PC-3 (cell line): ENCODE results near the gene HCLS1. TPM values are rescaled to one million over a fixed set of nuclear protein-coding genes. Genes with fewer than 3 reads are reported as not detected.

Experiments
- ATAC-seq: fragments of 200-7000 bp; cut with Tn5 transposase; 2 replicates; pipeline ENCODE4 v1.9.1; 2020; ENCODE audit warnings: mild to moderate bottlenecking, moderate library complexity
- BruUV-seq: library from RNA; stranded (reverse); fragments of 400-500 nt; replicated peaks from 2 replicates; lab custom pipeline; 2021; lab: Mats Ljungman, UMichigan
- CTCF ChIA-PET: fragments of 300-600 bp; sonication (Branson Sonifier 250); formaldehyde crosslinking; loops from one replicate; lab custom pipeline; 2022; ENCODE audit warnings: antibody characterized with exemption; lab: Charles Lee
- POLR2A ChIA-PET: fragments of 300-600 bp; sonication (Branson Sonifier 250); formaldehyde crosslinking; loops from one replicate; lab custom pipeline; 2022; ENCODE audit warnings: antibody characterized with exemption; ENCODE audit not compliant: unreplicated experiment; lab: Charles Lee
- DNase-seq: peaks from one replicate; pipeline ENCODE4 v3.0.0-alpha.2; 2015
- H2AFZ ChIP-seq: fragments of 300-600 bp; sonication (generic); 2 replicates; pipeline ENCODE4 v1.6.0; 2016; ENCODE audit warnings: antibody characterized with exemption, low read length
- H3F3A ChIP-seq: fragments of 300-600 bp; sonication (generic); one replicate; pipeline ENCODE4 v1.6.0; 2017; ENCODE audit warnings: antibody characterized with exemption, low read length, control low read depth, mild to moderate bottlenecking; ENCODE audit not compliant: unreplicated experiment
- H3K27ac ChIP-seq: fragments of 300-600 bp; sonication (generic); 2 replicates; pipeline ENCODE4 v1.5.1; 2016; ENCODE audit warnings: mild to moderate bottlenecking, low read length
- H3K27me3 ChIP-seq: fragments of 300-600 bp; sonication (generic); 2 replicates; pipeline ENCODE4 v1.6.1; 2016; ENCODE audit warnings: low read length, mixed read lengths
- H3K36me3 ChIP-seq: fragments of 300-600 bp; sonication (generic); 2 replicates; pipeline ENCODE4 v1.6.1; 2016; ENCODE audit warnings: low read depth, mixed run types, low read length, mixed read lengths
- H3K4me1 ChIP-seq: fragments of 300-600 bp; sonication (generic); 2 replicates; pipeline ENCODE4 v1.5.1; 2016; ENCODE audit warnings: low read length; ENCODE audit not compliant: insufficient read depth
- H3K4me2 ChIP-seq: fragments of 300-600 bp; sonication (generic); 2 replicates; pipeline ENCODE4 v1.6.0; 2016; ENCODE audit warnings: low read length
- H3K4me3 ChIP-seq: fragments of 300-600 bp; sonication (generic); 2 replicates; pipeline ENCODE4 v1.5.1; 2016; ENCODE audit warnings: mild to moderate bottlenecking, low read length, mixed read lengths
- H3K79me2 ChIP-seq: fragments of 300-600 bp; sonication (generic); 2 replicates; pipeline ENCODE4 v1.6.1; 2017; ENCODE audit warnings: low read length, mixed read lengths
- H3K9ac ChIP-seq: fragments of 300-600 bp; sonication (generic); 2 replicates; pipeline ENCODE4 v1.6.0; 2016; ENCODE audit warnings: mild to moderate bottlenecking, low read length
- H3K9me2 ChIP-seq: fragments of 300-600 bp; sonication (generic); replicated peaks from 2 replicates; pipeline ENCODE4 v1.6.1; 2016; ENCODE audit warnings: mixed run types, low read length, mixed read lengths
- H3K9me3 ChIP-seq: fragments of 300-600 bp; sonication (generic); 2 replicates; pipeline ENCODE4 v1.6.1; 2016; ENCODE audit warnings: low read length, mixed read lengths
- H4K20me1 ChIP-seq: fragments of 300-600 bp; sonication (generic); 2 replicates; pipeline ENCODE4 v1.6.1; 2016; ENCODE audit warnings: low read length, mixed read lengths
- CTCF ChIP-seq: fragments of 300-600 bp; sonication (generic); conservative IDR thresholded peaks from 2 replicates; pipeline ENCODE4 v1.5.1; 2017; ENCODE audit warnings: antibody characterized with exemption, low read depth, mild to moderate bottlenecking, low read length
- EZH2 ChIP-seq: fragments of 300-600 bp; sonication (generic); IDR thresholded peaks from one replicate; pipeline ENCODE4 v1.6.1; 2017; ENCODE audit warnings: antibody characterized with exemption, mild to moderate bottlenecking, low read length; ENCODE audit not compliant: unreplicated experiment
- EZH2phosphoT487 ChIP-seq: fragments of 300-600 bp; sonication (generic); IDR thresholded peaks from 2 replicates; pipeline ENCODE4 v1.6.1; 2018; ENCODE audit warnings: mild to moderate bottlenecking, antibody characterized with exemption, low read length, borderline replicate concordance
- intact Hi-C: fragments of 100-400 bp; cut with micrococcal nuclease; formaldehyde crosslinking; loops from 2 replicates; pipeline ENCODE4 v1.9.0; 2023
- total RNA-seq: library from RNA; depleted of rRNA; stranded (reverse); fragments of >200 nt; gene quantifications from 2 replicates; pipeline ENCODE4 v1.2.3, GENCODE V29; 2014

The HCLS1 gene
- total RNA-seq, 1 experiment from 2014 or later, result 5.8 TPM

GRCh38 chr3:121707531-121708273, 47.0 kb upstream of the HCLS1 start:
- H3F3A ChIP-seq, result peaks cover 4% of the 10 kb centered on the region
- no TSS peak for BruUV-seq
- CTCF ChIA-PET, result interaction anchor here (0.7 kb wide), 1 partner anchor 599 kb away, joined by 3 read pairs; no protein-coding TSS in a partner anchor
- H3K4me1 ChIP-seq, result peaks cover 28% of the 10 kb centered on the region
- POLR2A ChIA-PET, result interaction anchor here (0.6 kb wide), 1 partner anchor 16 kb away, joined by 8 read pairs; no protein-coding TSS in a partner anchor
- TF ChIP-seq EZH2phosphoT487 (no peak), EZH2 (no peak), CTCF (no peak)
- no peak overlapping the region for H2AFZ ChIP-seq
- no peaks in the 10 kb centered on the region for H3K27me3 ChIP-seq
- intact Hi-C loops, result loop anchor here (2.0 kb wide), 1 partner anchor 41 kb away; the partner anchor contains the start of gene GOLGB1
- peaks cover 12% of the 10 kb centered on the region for H4K20me1 ChIP-seq
- peaks cover 3% of the 10 kb centered on the region; the same call in 1 of the 2 replicates for H3K79me2 ChIP-seq
- peak overlapping the region; percentile 43 for H3K4me2 ChIP-seq
- H3K9ac ChIP-seq, result no peak overlapping the region
- DNase-seq (peak; percentile 92), ATAC-seq (peak; percentile 85)
- H3K27ac ChIP-seq, result peak overlapping the region; percentile 54
- H3K9me2 ChIP-seq, result no peaks in the 10 kb centered on the region
- no peak overlapping the region for H3K4me3 ChIP-seq
- H3K9me3 ChIP-seq, result no peaks in the 10 kb centered on the region
- peaks cover 3% of the 10 kb centered on the region; the same call in 1 of the 2 replicates for H3K36me3 ChIP-seq

GRCh38 chr3:121705541-121705940, 44.8 kb upstream of the HCLS1 start:
- Histone ChIP-seq H4K20me1 (peaks cover 12% of the 10 kb centered on the region), H3K27ac (no peak overlapping the region), H3K36me3 (peaks cover 13% of the 10 kb centered on the region; the same call in 1 of the 2 replicates), H3K79me2 (peaks cover 3% of the 10 kb centered on the region; the same call in 1 of the 2 replicates), H3K4me3 (no peak overlapping the region), H3K9me3 (no peaks in the 10 kb centered on the region), H3K4me1 (peaks cover 28% of the 10 kb centered on the region), H3F3A (peaks cover 4% of the 10 kb centered on the region), H3K9ac (no peak overlapping the region), H3K9me2 (no peaks in the 10 kb centered on the region), H3K27me3 (no peaks in the 10 kb centered on the region), H3K4me2 (no peak overlapping the region), H2AFZ (no peak overlapping the region)
- no TSS peak for BruUV-seq
- ATAC-seq, result no peak
- ChIA-PET CTCF (no interaction called here), POLR2A (no interaction called here)
- TF ChIP-seq EZH2phosphoT487, result no peak
- no peak for TF ChIP-seq EZH2
- no peak for TF ChIP-seq CTCF
- no peak for DNase-seq
- intact Hi-C loops, result no loop called here

- no peak overlapping the region for H2AFZ ChIP-seq
- CTCF ChIA-PET, result no interaction called here
- H3K79me2 ChIP-seq, result no peaks in the 10 kb centered on the region; the same call in 1 of the 2 replicates
- ATAC-seq, result no peak
- intact Hi-C loops, result no loop called here
- H3K27me3 ChIP-seq, result no peaks in the 10 kb centered on the region
- no TSS peak for BruUV-seq
- H3K9ac ChIP-seq, result no peak overlapping the region
- peaks cover 20% of the 10 kb centered on the region for H3K36me3 ChIP-seq
- no peak for DNase-seq
- TF ChIP-seq EZH2phosphoT487, result no peak
- TF ChIP-seq CTCF, result no peak
- no peak for TF ChIP-seq EZH2
- H3K4me2 ChIP-seq, result no peak overlapping the region
- H3K27ac ChIP-seq, result no peak overlapping the region
- no peak overlapping the region for H3K4me3 ChIP-seq
- no peaks in the 10 kb centered on the region for H3K9me3 ChIP-seq
- H3K4me1 ChIP-seq, result peaks cover 25% of the 10 kb centered on the region
- H3F3A ChIP-seq, result peaks cover 4% of the 10 kb centered on the region
- peaks cover 12% of the 10 kb centered on the region for H4K20me1 ChIP-seq
- no peaks in the 10 kb centered on the region for H3K9me2 ChIP-seq
- POLR2A ChIA-PET, result no interaction called here
These were observed 43.3 kb upstream of the HCLS1 start for GRCh38 chr3:121703973-121704372.
